HEK293 (cell line): Measurements from ENCODE around the gene NT5C1B.

ENCODE experiments used
- CTCF ChIA-PET: fragments of 350-600 bp; formaldehyde crosslinking; extraction: SDS; loops from one replicate; lab custom pipeline; 2021; ENCODE audit warnings: antibody characterized with exemption; lab: Yijun Ruan, JAX
- POLR2A ChIA-PET: fragments of 300-600 bp; formaldehyde crosslinking; extraction: SDS; loops from one replicate; lab custom pipeline; 2020; ENCODE audit warnings: antibody characterized with exemption, inconsistent platforms; lab: Yijun Ruan, JAX
- H3K27ac ChIP-seq: fragments of 200-500 bp; sonication (Bioruptor generic); 2 replicates; pipeline ENCODE4 v1.5.1; 2014; ENCODE audit warnings: low read depth, low read length, control low read depth, inconsistent platforms; ENCODE audit errors: extremely low read depth
- H3K36me3 ChIP-seq, 2 experiments: fragments of 200-500 bp in 1 of 2; sonication (Bioruptor generic) in 1 of 2; 1 replicate in 1 of 2; 2 replicates in 1 of 2; pipeline ENCODE4 v1.5.1; 2014 to 2017; ENCODE audit warnings: inconsistent platforms in 2 of 2, low read length in 2 of 2; ENCODE audit not compliant: control insufficient read depth in 2 of 2, insufficient read depth in 1 of 2
- H3K4me1 ChIP-seq: fragments of 200-500 bp; sonication (Bioruptor generic); 2 replicates; pipeline ENCODE4 v1.5.1; 2014; ENCODE audit warnings: mild to moderate bottlenecking, low read length, inconsistent platforms; ENCODE audit not compliant: control insufficient read depth, insufficient read depth
- H3K4me3 ChIP-seq: 2 replicates; pipeline ENCODE4 v1.5.1; 2011; ENCODE audit warnings: low read depth, mild to moderate bottlenecking, control low read depth, low read length, moderate library complexity
- H3K9me3 ChIP-seq: fragments of 200-500 bp; sonication (Bioruptor generic); 2 replicates; pipeline ENCODE4 v1.5.1; 2014; ENCODE audit warnings: low read depth, low read length, inconsistent platforms; ENCODE audit not compliant: control insufficient read depth, insufficient read depth
- GLI2 ChIP-seq: fragments of 450-650 bp; formaldehyde crosslinking; IDR thresholded peaks from 2 replicates; pipeline ENCODE4; 2017; ENCODE audit warnings: missing biosample characterization, missing genetic modification characterization, low read depth, borderline replicate concordance
- HOXD13 ChIP-seq: sonication (generic); formaldehyde crosslinking; IDR thresholded peaks from 2 replicates; pipeline ENCODE4 v1.8.0; 2022; ENCODE audit warnings: missing genetic modification reagents, borderline replicate concordance
- KLF1 ChIP-seq: fragments of 450-650 bp; formaldehyde crosslinking; IDR thresholded peaks from 2 replicates; pipeline ENCODE4 v1.5.1; 2016; ENCODE audit warnings: missing biosample characterization, missing genetic modification characterization
- OVOL3 ChIP-seq: fragments of 450-650 bp; formaldehyde crosslinking; IDR thresholded peaks from 2 replicates; pipeline ENCODE4 v1.5.1; 2016; ENCODE audit warnings: missing biosample characterization, missing genetic modification characterization
- REPIN1 ChIP-seq: fragments of 450-650 bp; formaldehyde crosslinking; IDR thresholded peaks from 2 replicates; pipeline ENCODE4 v1.5.1; 2017; ENCODE audit warnings: missing biosample characterization, missing genetic modification characterization, low read depth
- SP3 ChIP-seq: fragments of 450-650 bp; formaldehyde crosslinking; IDR thresholded peaks from 2 replicates; pipeline ENCODE4 v1.5.1; 2016; ENCODE audit warnings: missing biosample characterization, missing genetic modification characterization
- SP7 ChIP-seq: fragments of 450-650 bp; formaldehyde crosslinking; IDR thresholded peaks from 2 replicates; pipeline ENCODE4 v1.5.1; 2016; ENCODE audit warnings: missing biosample characterization, missing genetic modification characterization
- ZBTB11 ChIP-seq: fragments of 450-650 bp; formaldehyde crosslinking; conservative IDR thresholded peaks from 2 replicates; pipeline ENCODE4 v1.5.1; 2016; ENCODE audit warnings: low read depth, missing biosample characterization, missing genetic modification characterization
- ZBTB20 ChIP-seq: fragments of 450-650 bp; formaldehyde crosslinking; IDR thresholded peaks from 2 replicates; pipeline ENCODE4 v1.5.1; 2016; ENCODE audit warnings: missing biosample characterization, missing genetic modification characterization
- ZBTB8A ChIP-seq: fragments of 450-650 bp; formaldehyde crosslinking; IDR thresholded peaks from 2 replicates; pipeline ENCODE4 v1.5.1; 2016; ENCODE audit warnings: missing biosample characterization, missing genetic modification characterization
- ZNF174 ChIP-seq: fragments of 450-650 bp; formaldehyde crosslinking; IDR thresholded peaks from 2 replicates; pipeline ENCODE4 v1.5.0; 2017; ENCODE audit warnings: missing biosample characterization, mild to moderate bottlenecking, missing genetic modification characterization
- ZNF202 ChIP-seq: fragments of 450-650 bp; formaldehyde crosslinking; IDR thresholded peaks from 2 replicates; pipeline ENCODE4 v1.5.1; 2016; ENCODE audit warnings: missing biosample characterization, missing genetic modification characterization, borderline replicate concordance
- ZNF324 ChIP-seq: fragments of 450-650 bp; formaldehyde crosslinking; IDR thresholded peaks from 2 replicates; pipeline ENCODE4 v1.5.1; 2016; ENCODE audit warnings: missing biosample characterization, missing genetic modification characterization
- ZNF335 ChIP-seq: fragments of 450-650 bp; formaldehyde crosslinking; conservative IDR thresholded peaks from 2 replicates; pipeline ENCODE4 v1.5.1; 2016; ENCODE audit warnings: missing biosample characterization, missing genetic modification characterization
- ZNF341 ChIP-seq: fragments of 450-650 bp; formaldehyde crosslinking; IDR thresholded peaks from 2 replicates; pipeline ENCODE4; 2016; ENCODE audit warnings: low read depth, missing biosample characterization, missing genetic modification characterization
- ZNF404 ChIP-seq: fragments of 450-650 bp; formaldehyde crosslinking; IDR thresholded peaks from 2 replicates; pipeline ENCODE4 v1.5.1; 2017; ENCODE audit warnings: missing biosample characterization, missing genetic modification characterization
- ZNF473 ChIP-seq: fragments of 450-650 bp; formaldehyde crosslinking; IDR thresholded peaks from 2 replicates; pipeline ENCODE4 v1.5.1; 2017; ENCODE audit warnings: missing biosample characterization, missing genetic modification characterization
- ZNF571 ChIP-seq: fragments of 450-650 bp; formaldehyde crosslinking; IDR thresholded peaks from 2 replicates; pipeline ENCODE4 v1.5.0; 2017; ENCODE audit warnings: missing biosample characterization, missing genetic modification characterization
- ZNF707 ChIP-seq: fragments of 450-650 bp; formaldehyde crosslinking; IDR thresholded peaks from 2 replicates; pipeline ENCODE4 v1.5.1; 2016; ENCODE audit warnings: missing biosample characterization, missing genetic modification characterization
- ZNF768 ChIP-seq: fragments of 450-650 bp; formaldehyde crosslinking; IDR thresholded peaks from 2 replicates; pipeline ENCODE4 v1.5.1; 2018; ENCODE audit warnings: missing biosample characterization, mild to moderate bottlenecking, missing genetic modification characterization
- ZNF791 ChIP-seq: fragments of 450-650 bp; formaldehyde crosslinking; IDR thresholded peaks from 2 replicates; pipeline ENCODE4 v1.5.1; 2016; ENCODE audit warnings: missing biosample characterization, missing genetic modification characterization
- ZNF792 ChIP-seq: fragments of 450-650 bp; formaldehyde crosslinking; IDR thresholded peaks from 2 replicates; pipeline ENCODE4 v1.5.1; 2016; ENCODE audit warnings: missing biosample characterization, missing genetic modification characterization
- ZXDB ChIP-seq: fragments of 450-650 bp; formaldehyde crosslinking; IDR thresholded peaks from 2 replicates; pipeline ENCODE4 v1.5.1; 2016; ENCODE audit warnings: missing biosample characterization, missing genetic modification characterization

NT5C1B gene

GRCh38 chr2:18566145-18566769, 23.1 kb downstream of the NT5C1B start:
- TF ChIP-seq KLF1 (tag by site-specific recombination) = no peak
- TF ChIP-seq ZNF473 (tag by site-specific recombination) = no peak
- TF ChIP-seq ZNF707 (tag by site-specific recombination) = no peak
- no peak for TF ChIP-seq ZNF768 (tag by site-specific recombination)
- TF ChIP-seq OVOL3 (tag by site-specific recombination) = no peak
- TF ChIP-seq ZNF324 (tag by site-specific recombination) = no peak
- no peak for TF ChIP-seq REPIN1 (tag by site-specific recombination)
- TF ChIP-seq ZNF791 (tag by site-specific recombination) = no peak
- no peak for TF ChIP-seq GLI2
- no peak for TF ChIP-seq ZNF404
- no peak for TF ChIP-seq ZNF792
- no peak for TF ChIP-seq ZBTB8A
- TF ChIP-seq ZNF174 (tag by site-specific recombination) = no peak
- no peak for TF ChIP-seq ZNF202 (tag by site-specific recombination)
- TF ChIP-seq ZBTB11 (tag by site-specific recombination) = no peak
- no peak for TF ChIP-seq ZNF571 (tag by site-specific recombination)
- TF ChIP-seq SP3 = no peak
- TF ChIP-seq, all 188 proteins: peak for 0
- POLR2A ChIA-PET = no interaction called here
- Histone ChIP-seq H3K9me3 (no peaks in the 10 kb centered on the region), H3K27ac (no peak overlapping the region), H3K4me1 (no peaks in the 10 kb centered on the region), H3K4me3 (no peak overlapping the region), H3K36me3 (no peaks in the 10 kb centered on the region)
- CTCF ChIA-PET = interaction anchor here (0.5 kb wide), 1 partner anchor 25 kb away, joined by 4 read pairs; no protein-coding TSS in a partner anchor

GRCh38 chr2:18560797-18561085, 28.6 kb downstream of the NT5C1B start:
- peak overlapping the region; percentile 90; the same call in 1 of the 2 replicates for H3K27ac ChIP-seq
- CTCF ChIA-PET = no interaction called here
- peak overlapping the region; percentile 58 for H3K4me3 ChIP-seq
- peaks cover 3% of the 10 kb centered on the region; the same call in 1 of the 2 replicates for H3K4me1 ChIP-seq
- TF ChIP-seq ZNF335 (tag by site-specific recombination) = peak; percentile 57
- peak; percentile 14; the same call in 1 of the 2 replicates for TF ChIP-seq ZBTB20 (tag by site-specific recombination)
- peak; percentile 7; the same call in 1 of the 2 replicates for TF ChIP-seq SP7 (tag by site-specific recombination)
- TF ChIP-seq ZXDB (tag by site-specific recombination) = 0 out of 2 replicates have a peak, but pooled peaks have one; percentile 6
- no peak for TF ChIP-seq HOXD13 (CRISPR knock-in tag)
- TF ChIP-seq ZNF341 (tag by site-specific recombination) = 0 out of 2 replicates have a peak, but pooled peaks have one; percentile 20
- peaks cover 0 to 13% of the 10 kb centered on the region in 2 experiments; a peak in 2 of 3 replicates for H3K36me3 ChIP-seq
- H3K9me3 ChIP-seq = no peaks in the 10 kb centered on the region
- POLR2A ChIA-PET = interaction anchor here (0.6 to 1.0 kb wide), 5 partner anchors 10 to 672 kb away, joined by 3 to 15 read pairs (median 3); no protein-coding TSS in a partner anchor
